ENCODE data around the gene SLC35B2.

- TF ChIP-seq YY1 (IDR thresholded peaks at IDR 0.05; ENCODE audit: insufficient read depth, insufficient read length) = no peak
- TF ChIP-seq ZNF274 (IDR thresholded peaks at IDR 0.05; ENCODE audit: low read depth, low read length) = no peak
These were observed 511 bp upstream of the SLC35B2 start for GRCh38 chr6:44257753-44258324.
